Activated CD4-positive, CD25-positive, alpha-beta regulatory T cell treated with anti-CD3 and anti-CD28 coated beads, Interleukin-2, amount 50 U/mL, for 16 hours (primary cell): Measurements from ENCODE around the gene PZP.

Experiments
- DNase-seq: peaks from one replicate; pipeline ENCODE4 v3.0.0-alpha.2; 2020; ENCODE audit warnings: low read depth, low spot score

The PZP gene

DNA sequence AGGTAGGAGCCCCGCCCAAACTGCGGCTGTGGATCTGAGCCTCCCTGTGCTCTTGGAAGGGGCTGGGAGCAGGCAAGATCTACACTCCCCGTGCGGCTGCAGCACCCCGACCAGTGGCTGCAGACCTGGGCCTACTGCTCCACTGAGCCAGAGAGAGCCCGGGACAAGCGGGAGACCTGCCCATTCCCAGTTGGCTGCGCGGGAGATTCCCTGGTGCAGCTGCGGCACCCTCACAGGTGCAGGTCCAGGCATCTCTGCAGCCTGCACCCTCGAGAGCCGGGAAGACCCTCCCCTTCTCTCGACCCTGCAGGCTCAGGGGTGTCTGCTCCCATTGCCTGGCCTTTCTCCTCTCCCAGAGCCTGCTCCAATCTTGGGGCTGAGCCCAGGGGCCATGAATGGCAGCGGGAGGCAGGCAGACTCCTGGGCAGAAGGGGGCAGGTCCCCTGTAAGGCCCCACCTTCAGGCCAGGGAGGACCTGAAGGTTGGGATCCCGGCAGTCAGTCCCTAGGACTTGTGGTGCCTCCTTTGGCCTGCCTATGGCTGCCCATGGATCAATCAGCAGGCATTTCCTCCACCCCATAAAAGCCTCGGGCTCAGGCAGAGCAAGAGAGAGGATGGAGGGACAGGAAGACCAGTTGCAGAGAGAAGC lies 83.7 kb downstream of the PZP start:
- no peak for DNase-seq

DNA sequence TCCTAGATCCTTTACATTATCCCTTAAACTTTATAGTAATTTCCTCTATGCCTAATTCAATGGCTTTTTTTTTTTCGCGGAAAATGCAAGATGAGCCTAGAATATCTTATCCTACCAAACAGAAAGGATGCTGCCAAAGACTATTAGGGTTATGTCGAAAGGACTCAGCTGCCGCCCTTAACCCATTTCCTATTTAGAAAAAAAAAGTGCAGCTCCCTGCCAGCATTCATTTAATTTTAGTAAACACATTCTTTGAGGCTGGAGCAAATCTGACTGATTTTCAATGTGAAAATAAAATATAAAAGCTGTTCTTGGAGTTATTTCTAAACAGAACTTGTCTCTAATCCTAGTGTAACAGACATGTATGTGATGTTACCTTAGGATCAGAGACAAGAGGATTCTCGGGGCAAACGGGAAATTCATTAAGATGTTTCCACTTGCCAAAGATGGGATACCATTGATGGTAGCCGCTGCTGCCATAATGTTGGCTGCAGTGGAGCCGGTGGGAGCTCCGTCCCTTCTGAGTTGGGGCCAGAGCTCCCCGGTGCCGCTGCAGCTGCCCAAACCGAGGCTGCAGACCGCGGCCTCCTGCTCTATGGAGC lies 84.3 kb downstream of the PZP start:
- no peak for DNase-seq

DNA sequence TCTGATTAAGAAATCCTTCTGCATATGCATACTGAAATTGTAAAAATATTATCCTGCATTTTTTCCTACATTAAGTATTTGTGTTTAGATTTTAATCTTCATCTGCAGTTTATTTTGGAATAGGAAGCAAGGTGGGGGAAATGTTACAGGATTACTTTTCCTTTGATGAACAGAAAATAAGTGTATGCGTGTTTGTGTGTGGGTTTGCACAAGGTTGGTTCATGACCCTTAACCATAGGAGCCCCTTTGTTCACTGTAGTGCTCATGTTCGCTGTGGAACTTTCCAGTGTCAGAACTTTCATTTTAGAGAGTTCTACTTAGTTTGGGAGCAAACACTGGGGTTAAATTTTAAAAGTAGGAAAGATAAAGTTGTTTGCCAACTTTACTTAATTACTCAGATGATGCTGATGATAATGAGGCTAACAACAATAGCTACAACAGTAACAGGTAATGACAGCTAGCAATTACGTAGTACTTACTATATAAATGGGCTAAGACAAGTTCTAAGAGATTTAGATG lies 86.0 kb downstream of the PZP start:
- DNase-seq = no peak

DNA sequence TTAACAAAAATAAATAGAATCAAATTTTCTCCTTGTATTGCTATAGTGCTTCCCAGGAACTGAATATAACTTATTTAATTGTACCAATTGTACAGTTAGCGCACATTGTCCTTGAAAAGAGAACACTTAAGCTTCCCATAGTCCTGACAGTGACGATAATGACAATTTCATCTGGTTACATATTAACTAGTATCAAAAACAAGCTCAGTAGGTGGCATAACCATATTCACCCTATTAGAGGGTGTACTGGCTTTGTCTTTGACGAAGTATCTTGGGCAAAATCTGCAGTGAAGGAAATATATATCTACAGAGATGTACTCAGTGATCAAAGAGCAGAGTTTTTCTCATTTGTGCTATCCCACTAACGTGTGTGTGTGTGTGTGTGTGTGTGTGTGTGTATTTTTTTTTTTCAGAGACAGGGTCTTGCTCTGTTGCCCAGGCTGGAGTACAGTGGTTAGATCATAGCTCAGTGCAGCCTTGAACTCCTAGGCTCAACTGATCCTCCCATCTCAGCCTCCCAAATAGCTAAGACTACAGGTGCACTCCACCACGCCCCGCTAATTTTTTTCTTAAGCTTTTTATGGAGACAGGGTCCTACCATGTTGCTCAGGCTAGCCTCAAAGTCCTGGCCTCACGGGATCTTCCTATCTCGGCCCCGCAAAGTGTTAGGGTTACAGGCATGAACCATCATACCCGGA lies 87.6 kb downstream of the PZP start:
- no peak for DNase-seq

DNA sequence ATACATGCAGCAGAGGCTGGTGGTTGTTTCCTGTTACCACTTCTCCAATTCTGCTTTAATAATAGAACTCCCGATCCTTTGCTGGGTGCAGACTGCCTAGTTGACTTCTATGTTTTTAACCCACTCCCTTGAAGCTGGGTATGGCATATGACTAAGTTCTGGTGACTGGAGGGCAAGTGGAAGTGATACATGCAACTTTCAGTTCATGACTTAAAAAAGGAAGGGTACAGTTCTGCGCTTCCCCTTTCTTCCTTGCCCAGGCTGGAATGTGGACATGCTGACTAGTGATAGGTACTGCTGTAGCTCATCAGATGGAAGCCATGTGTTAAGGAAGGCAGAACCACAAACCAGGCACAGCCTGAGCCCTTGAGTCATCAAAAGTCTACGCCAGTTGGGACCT lies 90.0 kb downstream of the PZP start:
- no peak for DNase-seq

DNA sequence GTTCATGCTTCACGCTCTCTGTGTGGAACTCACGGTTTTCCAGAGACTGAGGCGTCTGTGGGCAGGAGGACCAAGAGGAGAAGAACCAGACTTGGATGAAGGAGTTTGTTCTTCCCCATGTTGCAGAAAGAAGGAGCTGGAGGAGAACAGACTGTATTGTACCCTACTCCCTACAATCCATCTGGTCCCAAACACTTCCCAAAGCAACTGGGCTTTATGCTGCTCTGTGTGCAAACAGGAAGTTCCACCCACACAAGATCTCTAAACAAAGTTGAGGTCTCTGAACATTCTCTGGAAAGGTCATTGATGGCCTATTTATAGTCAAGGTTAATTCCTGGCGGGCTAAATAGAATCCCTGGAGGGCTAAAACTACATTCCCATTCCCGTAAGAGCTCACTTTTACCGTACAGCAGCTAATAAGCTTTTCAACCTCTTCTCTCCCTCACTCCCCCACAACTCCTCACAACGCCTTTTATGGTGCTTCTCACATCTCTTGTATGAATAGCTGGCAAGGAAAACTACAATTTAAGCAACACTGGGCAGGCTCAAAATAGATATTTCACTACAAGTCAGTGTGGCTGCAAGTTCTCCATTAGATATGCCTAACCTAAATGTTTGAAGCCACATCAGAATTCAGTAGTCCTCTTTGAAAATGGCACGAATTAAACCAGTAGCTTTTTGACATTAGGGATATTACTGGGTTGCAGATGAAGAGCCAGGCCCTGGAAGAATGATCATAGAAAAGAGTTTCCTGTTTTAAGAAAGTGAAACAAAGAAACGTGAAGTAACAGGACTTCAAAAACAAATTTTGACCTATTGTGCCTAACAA lies 92.2 kb downstream of the PZP start, which contains the start of gene A2M:
A2M (minus strand) TSS at position 189 of the 829 bp plus-strand sequence; CDS start at position 119, 70 bp downstream.
- DNase-seq = no peak

DNA sequence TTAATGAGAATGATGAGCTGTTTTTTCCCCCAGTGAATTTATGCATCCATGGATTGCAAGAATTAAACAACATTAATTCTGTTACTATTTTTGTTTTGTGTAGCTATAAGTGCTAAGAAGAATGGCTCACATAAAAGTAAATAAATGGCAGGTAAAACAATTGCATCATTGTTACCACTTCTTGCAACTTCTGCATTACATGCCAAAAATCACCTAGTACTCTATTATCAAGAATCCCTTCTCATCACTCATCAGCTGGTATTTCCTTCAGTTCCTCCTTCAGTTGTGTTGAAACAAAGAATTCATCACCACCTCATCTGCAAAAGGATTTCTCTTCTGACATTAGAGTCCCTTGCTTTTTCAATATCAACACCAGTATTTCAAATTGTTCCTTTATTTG lies 93.2 kb downstream of the PZP start:
- DNase-seq = no peak

DNA sequence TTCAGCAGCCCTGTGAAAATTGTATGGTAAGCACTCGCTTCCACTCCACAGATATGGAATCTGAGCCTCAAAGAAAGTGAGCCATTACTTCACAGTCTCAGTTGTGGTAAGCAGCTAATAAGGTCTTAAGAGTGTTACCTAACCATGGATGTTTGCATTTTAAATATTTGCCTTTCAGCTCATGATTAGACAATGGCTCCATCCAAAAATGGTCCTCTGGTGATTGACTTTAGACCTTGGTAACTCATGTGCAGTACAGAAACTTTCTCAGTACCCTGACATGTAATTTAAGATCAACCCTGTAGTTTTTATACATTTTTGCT lies 94.2 kb downstream of the PZP start:
- DNase-seq = no peak

DNA sequence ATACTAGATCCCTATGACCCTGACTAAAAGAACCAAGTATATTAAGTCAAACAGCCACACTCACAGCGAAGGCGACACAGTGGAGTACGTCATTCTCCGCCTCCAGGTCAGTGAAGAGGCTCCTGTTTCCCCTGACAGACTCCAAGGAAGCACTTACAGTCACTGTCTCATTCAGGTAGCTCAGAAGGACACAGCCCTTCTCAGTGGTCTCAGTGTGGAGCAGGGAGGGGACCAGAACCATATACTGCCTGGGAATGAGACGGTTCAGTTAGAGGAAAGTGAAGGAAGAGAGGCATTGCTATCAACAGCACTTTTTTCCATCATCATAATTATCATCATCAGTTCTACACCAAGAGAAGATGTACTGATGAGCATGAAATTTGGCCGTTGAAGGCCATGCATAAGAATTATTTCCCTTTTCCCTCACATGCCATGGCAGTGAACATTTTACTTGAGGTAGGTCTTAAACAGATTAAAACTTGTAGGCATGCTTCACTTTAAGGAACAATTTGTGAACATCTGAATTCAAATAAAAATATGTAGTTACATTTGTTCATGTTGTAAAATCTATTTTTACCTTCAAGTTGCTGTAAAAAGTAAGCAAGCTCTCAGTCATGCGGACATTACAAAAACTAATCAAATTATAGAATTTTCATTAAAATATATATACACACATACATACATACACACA lies 94.8 kb downstream of the PZP start:
- no peak for DNase-seq

DNA sequence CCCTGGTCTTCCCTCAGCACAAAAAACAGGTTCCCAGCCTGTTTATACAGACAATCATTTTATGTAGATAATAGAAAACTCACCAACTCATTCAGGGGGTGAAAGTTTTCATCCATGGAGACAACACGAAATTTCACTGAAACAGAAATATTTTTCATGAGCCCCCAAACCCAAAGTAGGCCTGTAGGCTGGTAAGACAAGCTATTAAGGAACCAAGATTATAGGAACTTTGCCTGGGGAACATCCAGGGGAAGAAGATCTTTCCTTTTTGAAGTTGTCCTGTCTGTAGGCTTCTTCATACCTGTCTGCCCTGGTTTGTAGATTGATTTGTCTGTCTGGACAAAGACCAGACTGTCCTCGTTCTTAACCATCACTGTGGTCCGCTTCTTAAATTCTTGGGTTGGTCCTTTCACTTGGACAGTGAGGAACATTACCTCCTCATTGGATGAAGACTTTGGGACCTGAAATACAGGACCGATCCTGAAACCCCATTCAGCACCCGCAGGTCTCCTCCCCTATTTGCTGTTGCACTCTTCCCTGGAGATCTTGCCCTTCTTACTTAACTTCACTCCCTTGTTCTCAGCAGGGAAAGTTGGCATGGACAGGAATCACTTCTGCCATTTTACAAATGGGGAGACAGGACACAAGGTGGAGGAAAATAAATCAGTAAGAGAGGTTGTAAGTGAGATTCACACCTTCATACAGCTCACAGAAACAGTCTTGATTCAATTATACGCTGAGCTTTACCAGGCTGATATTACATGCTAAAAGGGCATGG lies 95.9 kb downstream of the PZP start:
- no peak for DNase-seq

DNA sequence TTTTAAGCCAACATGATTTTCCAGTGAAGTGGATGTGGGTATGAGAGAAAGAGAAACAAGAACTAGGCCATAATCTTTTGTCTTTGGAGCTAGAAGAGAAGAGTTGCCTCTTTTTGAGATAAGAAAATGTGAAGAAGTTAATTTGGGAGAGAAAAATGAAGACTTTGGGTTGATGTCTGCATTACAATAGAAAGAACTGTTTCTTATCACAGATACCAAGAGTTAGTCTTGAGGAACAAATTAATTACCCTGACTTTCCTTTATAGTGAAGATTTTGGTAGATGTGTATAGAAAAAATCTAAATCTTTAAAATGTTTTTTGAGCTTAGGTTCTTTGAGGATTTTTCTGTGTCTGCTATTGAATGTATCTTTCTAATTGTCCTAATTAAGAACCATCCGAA lies 96.7 kb downstream of the PZP start:
- no peak for DNase-seq

DNA sequence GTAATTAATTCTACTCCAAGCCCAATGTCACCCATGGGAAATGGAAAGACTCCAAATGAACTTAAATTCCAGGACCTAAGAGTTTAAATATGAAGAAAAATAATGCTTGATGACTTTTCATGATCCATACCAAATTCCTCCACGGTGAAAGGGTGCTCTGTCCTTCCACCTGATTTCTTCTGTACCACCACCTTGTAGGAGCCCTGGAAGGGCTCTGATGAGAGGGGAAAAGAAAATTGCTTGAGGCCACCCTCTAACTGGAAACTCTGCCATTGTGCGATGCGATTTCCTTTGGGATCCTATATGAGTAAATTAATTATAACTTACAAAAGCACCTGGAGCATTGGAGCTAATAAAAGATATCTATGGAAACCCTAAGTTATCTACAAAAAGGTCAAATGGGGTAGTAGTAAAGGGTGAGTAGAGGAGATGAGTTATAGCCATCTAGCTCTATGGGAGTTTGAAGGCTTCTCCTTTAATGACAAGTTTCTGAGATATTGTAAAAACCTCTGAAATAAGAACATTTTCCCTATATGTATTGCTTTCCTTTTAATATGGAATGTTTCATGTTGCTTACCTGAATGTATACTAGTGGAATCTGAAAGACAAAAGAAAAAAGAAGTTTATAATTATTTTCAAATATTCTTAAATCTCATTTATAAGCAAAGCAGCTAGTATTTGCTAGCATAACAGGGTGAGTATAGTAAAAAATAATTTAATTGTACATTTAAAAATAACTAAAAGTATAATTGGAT lies 98.3 kb downstream of the PZP start:
- DNase-seq = no peak

DNA sequence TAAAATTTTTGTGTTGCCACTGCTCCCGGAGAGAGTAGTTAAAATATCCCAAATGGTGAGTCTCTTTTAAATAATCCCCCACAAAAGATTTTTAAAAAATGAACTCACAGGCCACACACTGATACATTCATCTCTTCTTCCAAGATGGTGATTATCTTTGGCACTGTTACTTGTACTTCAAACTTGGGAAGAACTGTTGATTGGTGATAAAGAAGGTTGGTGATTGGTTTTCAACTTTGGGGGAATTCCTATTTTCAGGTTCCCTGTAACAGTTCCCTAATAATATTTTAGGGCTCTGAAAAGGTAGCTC lies 99.0 kb downstream of the PZP start:
- no peak for DNase-seq

DNA sequence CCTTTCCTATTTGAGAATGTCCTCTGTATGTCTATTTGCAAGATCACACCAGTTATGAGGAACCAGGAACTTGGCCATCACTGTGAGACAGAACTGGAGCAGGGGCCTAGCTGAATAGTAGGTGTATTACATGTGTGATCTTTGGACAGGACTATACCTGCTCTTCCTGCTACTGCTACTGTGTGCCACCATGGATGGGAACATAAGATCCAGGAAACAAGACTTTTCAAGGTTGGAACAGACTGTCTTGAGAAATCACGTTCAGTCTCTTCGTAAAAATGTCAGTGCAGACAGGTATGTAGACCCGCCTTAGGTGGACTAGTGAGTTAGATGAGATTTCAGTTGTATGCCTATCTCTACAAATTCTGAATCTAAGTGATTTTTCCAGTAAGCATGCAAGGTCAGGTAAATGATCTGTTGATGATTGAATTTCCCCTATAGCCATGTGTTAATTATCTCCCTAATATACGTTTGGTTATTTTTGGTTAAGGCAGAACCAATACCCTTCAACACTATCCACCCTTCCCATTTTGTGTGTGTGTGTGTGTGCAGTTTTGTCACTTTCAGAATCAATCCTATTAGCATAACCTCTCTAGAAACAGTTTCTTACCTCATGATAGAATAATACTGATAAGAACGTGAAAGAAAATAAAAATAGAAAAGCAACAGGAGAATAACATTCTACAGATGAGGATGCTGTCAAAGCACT lies 99.5 kb downstream of the PZP start:
- DNase-seq = no peak

DNA sequence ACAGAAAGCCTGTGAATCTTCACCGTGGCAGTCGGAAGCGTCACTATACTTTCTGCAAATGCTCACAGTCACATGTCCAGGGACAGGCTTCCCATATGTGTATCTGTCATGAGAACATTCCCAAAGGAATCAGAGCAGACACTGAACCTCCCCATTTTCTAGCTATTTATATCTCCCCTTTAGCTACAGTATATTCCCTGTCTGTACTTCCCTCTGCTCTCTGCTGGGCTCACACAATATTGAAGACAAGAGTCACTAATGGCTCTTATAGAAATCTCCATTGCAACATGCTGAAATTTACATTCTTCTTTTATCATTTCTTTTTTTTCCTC lies 100.7 kb downstream of the PZP start:
- no peak for DNase-seq

DNA sequence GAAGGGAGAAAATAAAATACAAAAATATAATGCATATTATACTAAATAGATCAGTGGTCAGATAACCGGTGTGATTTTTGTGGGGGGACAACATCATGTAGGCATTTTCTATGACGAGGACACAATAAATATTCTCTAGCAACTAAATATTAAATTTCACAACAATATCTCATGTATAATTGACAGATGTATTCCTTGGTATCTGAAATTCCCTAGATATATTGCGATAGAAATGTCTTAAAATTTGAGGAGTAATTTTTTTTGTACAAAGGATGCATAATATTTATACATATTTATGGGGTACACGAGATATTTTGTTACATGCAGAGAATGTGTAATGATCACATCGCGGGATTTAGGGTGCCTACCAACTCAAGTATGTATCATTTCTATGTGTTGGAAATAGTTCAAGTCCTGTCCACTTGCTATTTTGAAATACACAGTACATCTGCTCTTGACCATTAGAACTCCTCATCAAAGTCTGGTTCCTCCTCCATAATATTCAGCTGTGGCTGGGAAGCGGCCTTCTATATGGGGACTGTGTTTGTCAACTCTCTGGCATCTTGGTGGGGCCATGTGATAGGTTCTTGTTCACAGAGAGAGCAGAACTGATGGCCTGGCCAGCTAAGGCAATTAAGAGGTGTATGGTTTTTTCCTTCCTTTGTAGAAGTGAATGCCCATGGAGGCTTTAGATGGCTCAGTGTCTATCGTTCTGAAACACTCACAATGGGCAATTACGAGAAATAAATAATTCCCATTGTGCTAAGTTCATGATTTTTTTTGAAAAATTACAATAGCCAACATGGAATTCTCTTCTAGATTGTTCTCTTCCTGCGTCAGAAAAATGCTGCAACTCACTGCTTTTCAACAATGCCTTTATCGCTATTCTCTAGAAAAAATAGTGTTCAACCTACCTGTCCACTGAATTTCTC lies 101.3 kb downstream of the PZP start:
- DNase-seq = no peak

DNA sequence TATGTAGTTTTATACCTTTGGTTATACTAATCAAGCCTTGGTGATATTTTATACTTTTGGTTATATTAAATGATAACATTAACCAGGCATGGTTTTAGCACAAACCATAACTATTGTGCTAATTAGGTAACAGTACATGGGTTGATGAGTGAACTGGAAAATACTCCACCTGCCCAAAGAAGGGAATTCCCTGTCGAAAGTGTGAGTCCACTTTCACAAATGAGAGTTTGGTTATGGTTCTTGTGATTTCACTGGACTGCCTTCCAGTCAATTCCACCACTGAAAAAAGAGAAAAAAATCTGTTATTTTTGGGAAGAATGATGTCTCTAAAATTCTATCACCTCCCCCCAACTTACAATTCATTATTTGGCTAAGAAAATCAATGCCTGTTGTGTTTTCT lies 102.1 kb downstream of the PZP start:
- DNase-seq = no peak

DNA sequence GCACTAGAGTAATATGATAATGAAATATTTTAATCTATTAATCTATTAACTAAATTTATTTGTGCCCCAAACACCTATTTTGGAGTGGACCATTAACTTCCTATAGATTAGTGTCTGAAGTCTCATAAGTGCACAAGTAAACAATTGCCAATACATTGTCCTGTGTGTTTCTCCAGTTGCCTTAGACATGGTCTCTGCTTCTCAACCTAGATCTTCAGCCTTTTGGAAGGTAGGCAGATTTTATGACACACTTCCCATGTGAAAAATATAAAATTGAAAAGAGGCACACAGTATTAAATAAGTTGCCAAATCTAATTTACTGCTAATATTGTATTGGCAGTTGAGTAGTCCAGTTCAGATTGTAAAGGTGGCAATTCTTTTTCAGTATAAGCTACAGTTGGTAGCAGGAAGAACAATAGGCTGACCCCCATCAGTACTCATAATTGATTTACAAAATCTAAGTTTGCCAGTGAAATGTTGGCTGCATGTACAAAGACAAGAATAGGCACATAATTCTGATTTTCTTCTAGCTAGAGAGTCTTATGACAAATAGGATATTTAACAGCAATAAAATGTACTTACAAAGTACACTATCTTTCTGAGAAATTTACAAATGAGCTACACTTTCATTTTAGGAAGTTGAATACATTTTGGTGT lies 103.3 kb downstream of the PZP start:
- DNase-seq = no peak
